HG02642 (cell line): ENCODE results near the gene COL6A2.
"Not testable (repeated sequence)": the region's sequence is repeated elsewhere in the genome, so short reads cannot be mapped to it uniquely, and the experiment has no call there.

ENCODE experiments used
- ATAC-seq: cut with Tn5 transposase; IDR thresholded peaks from one replicate; pipeline ENCODE4 v1.9.1; 2021; ENCODE audit warnings: mild to moderate bottlenecking; ENCODE audit not compliant: unreplicated experiment, poor library complexity

COL6A2 gene

DNA sequence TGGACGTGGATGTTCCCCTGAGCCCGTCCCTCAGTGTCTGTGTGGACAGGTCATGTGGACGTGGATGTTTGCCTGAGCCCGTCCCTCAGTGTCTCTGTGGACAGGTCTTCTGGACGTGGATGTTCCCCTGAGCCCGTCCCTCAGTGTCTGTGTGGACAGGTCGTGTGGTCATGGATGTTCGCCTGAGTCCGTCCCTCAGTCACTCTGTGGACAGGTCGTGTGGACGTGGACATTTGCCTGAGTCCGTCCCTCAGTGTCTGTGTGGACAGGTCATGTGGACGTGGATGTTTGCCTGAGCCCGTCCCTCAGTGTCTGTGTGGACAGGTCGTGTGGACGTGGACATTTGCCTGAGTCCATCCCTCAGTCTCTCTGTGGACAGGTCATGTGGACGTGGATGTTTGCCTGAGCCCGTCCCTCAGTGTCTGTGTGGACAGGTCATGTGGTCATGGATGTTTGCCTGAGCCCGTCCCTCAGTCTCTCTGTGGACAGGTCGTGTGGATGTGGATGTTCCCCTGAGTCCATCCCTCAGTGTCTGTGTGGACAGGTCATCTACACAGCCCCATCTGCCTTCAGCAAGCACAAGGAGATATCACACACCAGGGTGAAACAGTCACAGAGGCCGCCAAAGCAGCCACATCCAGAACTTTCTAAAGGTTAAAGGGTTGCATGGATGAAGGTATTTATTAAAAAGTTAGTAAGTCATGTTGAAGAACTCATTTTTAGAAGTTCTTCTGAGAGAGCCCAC lies 38.0 kb upstream of the COL6A2 start:
- not testable (repeated sequence) for ATAC-seq

DNA sequence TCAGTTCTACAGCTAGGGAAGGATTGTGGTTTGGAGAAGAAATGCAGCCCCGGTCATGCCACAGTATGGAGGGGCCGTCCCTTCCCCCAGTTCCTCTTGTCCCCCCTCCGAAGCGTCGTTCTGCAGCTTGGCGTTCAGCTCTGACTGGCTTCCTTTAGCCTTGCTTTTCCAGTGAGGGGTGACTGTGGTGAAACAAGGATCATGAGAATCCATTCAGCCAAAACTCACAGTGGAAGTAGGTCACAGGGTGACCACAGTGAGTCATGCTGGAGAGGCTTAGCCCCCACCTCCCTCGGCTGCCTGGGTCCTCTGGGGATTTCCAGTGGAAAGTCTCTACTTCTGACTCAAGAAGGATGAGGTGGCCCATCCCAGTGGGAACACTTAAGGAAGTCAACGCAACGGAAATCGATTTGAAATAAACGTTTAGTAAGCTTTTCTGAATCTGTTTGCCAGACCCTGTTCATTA lies 37.3 kb upstream of the COL6A2 start:
- ATAC-seq: no peak

DNA sequence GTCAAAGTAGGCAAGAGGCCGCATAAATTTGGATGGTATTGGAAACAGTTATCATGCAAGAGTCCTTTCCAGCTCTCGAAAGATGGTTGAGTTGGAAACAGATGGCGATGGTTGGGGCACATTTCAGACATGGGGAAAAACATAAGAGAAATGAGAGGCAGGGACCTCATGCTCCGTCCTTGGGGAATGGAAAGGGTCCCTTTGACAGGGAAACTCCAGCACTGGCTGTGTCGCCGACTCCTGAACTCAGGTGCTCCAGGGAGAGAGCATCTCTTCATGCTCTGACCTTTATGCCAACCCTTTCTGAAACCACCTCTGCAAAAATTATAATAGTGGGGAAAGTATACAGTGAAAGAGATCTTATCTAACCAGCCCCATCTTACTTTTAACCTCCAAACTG lies 36.8 kb upstream of the COL6A2 start:
- ATAC-seq: no peak

DNA sequence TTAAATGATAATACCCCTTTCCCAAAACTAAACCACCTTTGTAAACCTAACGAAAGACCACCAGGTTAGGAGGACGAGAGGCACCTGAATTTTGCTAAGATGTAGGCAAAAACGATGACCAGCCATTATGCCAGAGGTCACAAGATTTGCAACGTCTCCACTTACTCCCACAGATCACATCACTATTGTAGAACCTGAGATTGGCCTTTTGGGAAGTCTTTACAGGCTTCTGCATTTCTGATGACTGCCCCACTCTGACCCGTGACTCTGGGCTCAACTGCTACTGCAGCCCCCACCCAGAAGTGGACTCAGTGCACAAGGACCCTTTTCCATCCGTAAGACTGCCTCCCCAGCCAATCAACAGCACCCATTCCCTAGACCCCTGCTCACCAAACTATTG lies 36.4 kb upstream of the COL6A2 start:
- ATAC-seq: no peak

DNA sequence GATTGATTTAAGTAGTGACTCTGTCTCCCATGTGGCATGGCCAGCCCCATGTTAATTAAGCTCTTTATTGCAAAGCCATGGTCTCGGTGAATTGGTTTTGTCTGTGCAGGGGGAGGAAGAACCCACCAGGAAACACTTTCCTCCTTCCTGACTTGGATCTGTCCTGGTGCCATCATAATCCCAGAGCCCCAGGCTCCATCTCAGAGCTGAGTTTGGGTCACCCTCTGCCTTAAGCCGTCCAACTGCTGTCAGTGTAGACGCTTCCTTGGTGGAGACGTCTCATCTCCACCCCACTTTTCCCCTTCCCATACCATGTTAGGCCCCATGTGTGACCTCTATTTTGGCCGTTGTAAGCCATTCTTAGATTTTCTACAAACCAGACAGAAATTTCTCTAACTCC lies 36.0 kb upstream of the COL6A2 start:
- no peak for ATAC-seq

DNA sequence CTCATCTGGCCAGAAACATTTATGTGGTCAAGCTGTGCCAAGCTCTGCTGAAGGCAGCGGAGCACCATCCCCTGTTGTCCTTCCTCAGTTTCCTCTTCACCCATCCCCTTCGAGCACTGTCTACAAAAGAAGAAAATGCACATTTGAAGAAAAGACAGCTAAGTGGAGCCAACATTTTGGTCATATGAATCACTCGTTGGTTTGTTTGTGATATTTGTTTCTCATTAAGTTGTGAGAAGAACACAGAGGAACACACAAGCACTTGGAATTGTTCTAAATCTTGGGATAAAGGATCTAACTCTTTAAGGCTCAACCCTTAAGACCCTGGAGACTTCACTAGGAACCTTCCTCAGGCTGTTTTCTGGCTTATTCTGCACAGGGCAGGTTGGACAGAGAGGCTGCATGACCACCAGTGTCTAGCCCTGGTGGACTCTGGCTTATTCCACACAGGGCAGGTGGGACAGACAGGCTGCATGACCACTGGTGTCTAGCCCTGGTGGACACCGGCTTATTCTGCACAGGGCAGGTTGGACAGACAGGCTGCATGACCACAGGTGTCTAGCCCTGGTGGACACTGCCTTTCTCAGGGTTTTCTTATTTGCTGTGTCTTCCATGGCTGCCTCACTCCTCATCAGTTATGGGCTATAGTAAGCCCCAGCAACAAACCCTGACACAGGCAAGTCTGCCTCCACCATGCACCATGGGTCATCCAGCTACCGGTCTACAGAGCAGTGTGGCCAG lies 35.3 kb upstream of the COL6A2 start:
- ATAC-seq: no peak

DNA sequence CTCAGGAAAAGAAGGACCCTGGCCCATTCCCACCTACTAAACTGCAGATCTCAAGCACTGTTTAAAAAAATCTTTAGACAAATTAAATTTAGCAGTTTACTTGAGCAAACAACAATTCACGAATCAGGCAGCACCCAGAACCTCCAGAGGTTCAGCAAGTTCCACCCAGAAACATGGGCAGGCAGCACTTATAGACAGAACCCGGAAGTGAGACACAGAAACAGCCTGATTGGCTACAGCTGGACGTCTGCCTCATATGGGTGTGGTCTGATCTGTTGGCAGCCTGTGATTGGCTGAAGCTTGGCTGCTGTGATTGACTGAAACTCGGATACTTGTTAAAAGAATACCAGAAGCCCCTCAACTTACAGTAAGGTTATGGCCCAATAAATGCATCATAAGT lies 34.7 kb upstream of the COL6A2 start:
- ATAC-seq: no peak

DNA sequence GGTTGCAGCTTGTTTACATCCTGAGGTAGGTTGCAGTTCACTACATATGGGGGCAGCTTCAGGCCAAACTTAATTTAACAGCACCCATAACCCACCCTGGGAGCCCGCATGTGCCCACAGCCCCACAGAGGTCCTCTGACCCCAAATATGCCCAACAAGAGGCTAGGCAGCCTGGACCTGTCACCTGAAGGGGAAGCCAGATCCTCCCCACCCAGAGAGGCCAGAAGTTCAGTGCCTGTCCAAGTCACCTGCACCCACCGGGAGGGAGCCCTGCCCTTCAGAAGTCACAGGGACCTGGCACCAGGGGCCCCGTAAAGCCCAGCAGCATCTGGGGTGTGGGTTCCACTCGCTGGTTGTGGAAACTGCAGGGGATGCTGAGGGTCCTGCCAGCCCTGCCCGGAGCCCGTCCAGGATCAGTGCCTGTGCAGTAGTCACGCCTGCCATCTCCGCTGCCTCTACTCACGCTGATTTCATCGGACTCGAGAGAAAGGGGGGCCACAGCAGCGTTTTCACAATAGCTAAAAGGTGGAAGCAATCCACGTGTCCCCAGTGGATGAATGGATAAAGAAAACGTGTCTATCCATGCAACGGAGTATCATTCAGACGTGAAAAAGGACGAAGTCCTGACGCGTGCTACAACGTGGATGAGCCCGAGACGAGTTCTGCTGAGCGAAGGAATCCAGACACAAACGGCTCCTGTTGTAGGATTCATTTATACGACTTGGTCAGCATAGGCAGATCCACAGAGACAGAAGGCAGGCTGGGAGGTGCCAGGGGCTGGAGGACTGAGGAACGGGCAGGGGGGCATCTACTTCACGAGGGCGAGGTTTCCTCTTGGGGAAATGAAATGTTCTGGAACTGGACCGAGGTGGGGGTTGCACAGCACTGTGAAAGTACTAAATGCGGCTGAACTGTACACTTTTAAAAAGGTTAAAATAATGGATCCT lies 33.9 kb upstream of the COL6A2 start:
- no peak for ATAC-seq

DNA sequence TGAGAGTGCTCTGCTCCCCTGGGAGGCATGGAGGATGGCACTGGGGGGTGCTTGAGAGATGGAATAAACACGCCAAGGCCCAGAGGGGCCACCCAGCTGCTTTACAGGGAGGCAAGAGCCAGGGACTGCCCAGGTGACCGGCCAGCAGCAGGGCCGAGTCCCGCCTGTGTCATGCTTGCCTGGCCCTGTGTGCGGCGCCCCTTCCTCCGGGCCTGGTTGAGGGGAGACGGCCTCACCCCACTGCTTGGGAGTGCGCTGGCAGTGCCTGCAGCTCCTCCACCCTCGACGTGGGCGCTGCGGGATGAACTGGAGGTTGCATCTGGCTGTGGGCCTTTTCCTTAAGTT lies 33.1 kb upstream of the COL6A2 start:
- no peak for ATAC-seq

DNA sequence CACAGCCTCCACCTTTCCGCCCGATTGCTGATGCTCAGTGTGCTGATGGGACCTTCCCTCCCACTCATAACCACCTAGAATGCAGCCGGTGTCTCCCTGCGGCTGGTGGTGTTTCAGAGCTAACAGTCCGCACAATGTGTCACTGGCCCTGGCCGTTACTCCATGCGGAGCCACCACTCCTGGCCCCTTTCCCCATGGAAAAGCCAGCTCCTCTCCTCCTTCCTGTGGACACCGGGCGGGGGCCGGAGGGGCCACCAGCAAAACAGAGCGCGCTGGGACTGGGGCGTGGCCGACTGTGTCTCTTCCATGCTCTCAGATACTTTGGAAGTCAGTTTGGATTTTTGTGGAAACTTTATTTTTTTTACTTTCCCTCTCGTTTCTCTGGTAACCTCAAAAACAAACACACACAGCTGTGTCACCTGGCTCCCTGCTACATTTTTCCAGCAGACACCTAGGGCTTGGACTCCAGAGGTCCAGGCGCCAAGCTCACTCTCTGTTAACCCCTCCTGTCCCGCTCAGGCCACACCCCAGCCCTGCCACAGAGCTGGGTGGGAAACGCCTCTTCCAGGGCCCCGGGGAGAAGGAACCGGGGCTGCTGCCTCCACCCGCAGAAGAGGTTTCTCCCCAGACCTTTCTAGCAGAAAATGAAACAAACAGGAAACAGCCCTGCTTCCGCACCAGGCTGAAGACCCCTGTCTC lies 32.5 kb upstream of the COL6A2 start:
- ATAC-seq: no peak

DNA sequence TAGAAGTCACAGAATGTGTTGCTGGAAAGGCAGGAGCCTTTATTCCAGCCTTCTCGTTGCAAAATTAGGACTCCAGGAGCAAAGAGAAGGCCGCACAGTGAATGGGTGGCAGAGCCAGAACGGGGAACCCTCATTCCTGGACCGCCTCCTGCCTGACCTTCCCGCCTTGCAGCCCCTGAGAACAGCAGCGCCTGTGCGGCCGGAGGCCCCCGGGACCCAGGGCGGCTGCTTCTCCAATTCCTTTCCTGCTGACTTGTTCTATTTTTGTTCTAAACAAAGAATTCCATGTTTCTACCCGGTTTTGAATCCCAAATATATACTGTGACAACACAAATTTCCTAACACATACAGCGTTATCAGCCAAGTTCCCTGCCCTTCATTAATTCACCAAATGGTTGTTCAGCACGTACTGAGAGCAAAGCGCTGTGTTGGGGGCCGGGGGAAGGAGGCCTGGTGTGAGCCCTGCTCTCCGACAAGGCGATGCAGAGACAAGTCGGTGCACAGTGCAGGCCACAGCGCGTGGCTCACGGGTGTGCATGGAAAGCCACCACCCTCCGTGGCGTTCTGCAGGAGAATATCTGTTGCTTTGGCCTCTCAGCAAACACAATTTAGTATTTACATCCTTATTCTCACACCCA lies 31.9 kb upstream of the COL6A2 start:
- no peak for ATAC-seq

DNA sequence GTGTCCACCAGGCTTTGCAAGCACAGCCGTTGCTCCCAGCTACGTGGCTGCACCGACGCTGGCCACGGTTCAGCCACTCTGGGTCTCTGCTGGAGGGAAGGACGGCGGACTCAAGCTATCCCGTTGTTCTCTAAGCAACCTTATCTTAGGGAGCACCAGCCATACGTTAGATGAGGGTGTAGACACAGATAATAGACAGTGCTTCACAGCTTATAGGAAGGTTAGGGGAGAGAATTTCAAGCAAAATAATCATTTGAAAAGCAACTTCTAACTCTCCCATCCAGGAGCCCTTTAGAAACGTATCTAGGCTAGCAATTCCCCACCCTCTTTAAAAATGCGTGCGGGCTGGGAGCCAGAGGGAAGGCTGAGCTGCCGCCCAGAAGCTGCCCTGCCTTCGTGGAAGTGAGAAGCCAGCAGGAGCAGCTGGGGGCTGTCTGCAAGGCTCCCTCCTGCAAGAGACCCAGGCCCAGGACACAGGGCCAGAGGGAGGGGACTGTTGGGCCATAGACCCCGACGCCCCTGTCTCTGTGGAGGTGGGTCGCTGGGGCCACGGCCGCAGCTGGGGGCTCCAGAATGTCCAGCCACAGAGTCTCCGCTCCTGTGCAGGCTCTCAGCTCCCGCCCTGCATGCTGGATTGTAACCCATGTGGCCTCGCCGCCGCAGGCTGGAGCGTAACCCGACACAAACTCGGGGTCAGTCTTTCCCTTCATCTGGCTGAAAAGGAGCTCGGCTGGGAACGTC lies 31.2 kb upstream of the COL6A2 start:
- ATAC-seq: no peak

DNA sequence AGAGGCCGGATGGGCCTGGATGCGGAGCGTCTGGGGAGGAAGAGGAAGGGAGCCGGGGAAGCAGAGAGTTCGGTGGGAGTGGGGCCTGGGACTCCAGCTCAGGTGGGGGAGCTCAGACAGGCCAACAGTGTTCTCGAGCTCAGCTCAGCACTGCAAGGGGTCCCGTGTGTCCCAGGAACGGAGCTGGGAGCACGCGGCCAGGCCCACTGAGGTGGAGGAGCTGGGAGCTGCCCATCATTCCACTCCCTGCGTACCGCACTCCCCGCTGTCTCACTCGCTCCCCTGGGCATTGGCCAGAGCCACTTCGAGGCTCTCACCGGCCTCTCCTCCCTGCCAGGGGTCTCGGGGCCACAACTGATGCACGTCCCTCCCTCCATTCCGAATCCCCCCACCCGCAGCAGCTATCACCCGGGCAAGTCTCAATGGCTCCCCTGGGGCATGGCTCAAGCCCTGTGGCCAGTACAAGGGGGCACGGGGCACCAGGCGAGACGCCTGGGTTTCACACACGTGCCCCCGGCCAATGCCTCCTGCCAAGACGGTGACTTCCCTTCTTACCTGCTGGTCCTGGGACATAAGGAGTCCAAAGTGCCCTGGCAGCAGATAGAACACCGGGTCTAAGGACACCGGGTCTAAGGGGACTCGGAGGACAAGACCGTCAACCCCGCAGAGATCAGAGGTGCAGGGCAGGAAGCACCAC lies 30.3 kb upstream of the COL6A2 start:
- no peak for ATAC-seq

DNA sequence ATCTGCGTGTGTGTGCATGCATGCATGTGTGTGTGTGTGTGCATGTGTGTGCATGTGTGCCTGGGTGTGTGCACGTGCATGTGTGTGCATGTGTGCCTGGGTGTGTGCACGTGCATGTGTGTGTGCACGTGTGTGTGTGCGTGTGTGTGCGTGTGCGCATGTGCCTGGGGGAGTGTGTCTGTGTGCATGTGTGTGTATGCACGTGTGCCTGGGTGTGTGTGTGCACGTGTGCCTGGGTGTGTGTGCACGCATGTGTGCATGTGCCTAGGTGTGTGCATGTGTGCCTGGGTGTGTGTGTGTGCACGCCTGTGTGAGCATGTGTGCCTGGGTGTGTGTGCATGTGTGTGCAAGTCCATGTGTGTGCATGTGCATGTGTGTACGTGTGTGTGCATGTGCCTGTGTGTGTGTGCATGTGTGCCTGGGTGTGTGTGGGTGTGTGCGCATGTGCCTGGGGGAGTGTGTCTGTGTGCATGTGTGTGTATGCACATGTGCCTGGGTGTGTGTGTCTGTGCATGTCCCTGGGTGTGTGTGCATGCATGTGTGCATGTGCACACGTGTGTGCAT lies 29.3 kb upstream of the COL6A2 start:
- ATAC-seq: no peak

DNA sequence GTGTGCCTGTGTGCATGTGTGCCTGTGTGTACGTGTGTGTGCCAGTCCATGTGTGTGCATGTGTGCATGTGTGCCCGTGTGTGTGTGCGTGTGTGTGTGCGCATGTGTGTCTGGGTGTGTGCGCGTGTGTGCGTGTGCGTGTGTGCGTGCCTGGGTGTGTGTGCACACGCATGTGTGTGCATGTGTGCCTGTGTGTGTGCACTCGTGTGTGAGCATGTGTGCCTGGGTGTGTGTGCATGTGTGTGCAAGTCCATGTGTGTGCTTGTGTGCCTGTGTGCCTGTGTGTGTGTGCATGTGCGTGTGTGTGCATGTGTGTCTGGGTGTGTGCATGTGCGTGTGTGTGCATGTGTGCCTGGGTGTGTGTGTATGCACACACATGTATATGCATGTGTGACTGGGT lies 28.7 kb upstream of the COL6A2 start:
- ATAC-seq: no peak

DNA sequence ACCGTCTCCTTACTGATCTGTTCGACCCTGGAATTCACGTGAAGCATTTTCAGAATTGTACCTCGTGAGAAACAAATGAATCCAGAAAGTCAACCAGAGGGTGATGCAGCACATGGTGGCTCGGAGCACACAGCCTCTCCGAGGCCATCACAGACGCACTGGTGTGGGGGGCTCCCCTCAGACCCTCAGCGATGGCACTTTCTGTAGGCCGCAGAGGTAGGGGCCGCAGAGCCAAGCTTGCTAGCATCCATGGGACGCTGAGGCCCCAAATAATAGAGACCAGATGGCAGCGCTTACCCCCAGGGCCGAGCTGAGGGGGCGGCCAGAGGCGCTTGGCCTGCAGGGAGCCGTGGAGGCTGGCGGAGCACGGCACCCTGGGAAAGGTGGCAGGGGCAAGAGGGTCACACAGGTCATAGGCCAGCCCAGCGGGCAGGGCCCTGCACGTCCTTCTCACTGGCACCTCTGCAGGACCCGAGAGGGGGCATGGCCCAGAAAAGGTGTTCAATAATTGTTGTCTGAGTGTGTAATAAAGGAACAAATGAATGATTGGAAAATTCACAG lies 28.1 kb upstream of the COL6A2 start:
- no peak for ATAC-seq

DNA sequence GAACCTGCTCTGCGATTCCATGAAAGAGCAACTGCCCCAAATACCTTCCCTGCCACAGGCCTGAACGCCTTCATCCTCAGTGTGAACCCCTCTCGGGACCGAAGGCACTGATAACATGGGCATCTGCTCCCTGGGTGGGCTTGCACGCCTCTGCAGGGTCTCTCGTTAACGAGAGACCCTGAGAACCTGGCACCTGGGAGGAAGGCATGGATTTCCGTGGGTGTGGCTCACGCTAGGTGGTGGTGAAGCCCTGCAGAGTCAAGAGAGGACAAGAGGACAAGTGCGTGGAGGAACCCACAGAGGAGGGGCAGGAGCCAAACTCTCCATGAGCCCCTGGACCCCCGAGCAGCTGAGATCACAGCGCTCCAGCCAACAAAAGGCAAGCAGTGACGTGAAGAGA lies 26.8 kb upstream of the COL6A2 start:
- no peak for ATAC-seq

DNA sequence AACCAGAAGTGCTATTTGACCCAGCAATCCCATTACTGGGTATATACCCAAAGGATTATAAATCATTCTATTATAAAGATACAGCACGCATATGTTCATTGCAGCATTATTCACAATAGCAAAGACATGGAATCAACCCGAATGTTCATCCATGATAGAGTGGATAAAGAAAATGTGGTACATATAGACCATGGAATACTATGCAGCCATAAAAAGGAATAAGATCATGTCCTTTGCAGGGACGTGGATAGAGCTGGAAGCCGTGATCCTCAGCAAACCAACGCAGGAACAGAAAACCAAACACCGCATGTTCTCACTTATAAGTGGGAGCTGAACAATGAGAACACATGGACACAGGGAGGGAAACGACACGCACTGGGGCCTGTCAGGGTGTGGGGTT lies 21.2 kb upstream of the COL6A2 start:
- ATAC-seq: not testable (repeated sequence)
